Measurements from ENCODE around the gene ETV1. TPM values are rescaled to one million over a fixed set of nuclear protein-coding genes. Genes with fewer than 3 reads are reported as not detected.

The ETV1 gene
- polyA plus RNA-seq, 1 experiment: 5.4 TPM

GRCh38 chr7:13897819-13898218, 91.6 kb downstream of the ETV1 start:
- DNase-seq (ENCODE audit: low read depth): no peak
- CTCF ChIA-PET: no interaction called here
- Histone ChIP-seq H3K4me3 (ENCODE audit: low read depth, low read length) (no peak overlapping the region), H3K36me3 (ENCODE audit: control insufficient read depth, insufficient read depth, low read length) (no peaks in the 10 kb centered on the region), H3K27me3 (ENCODE audit: control insufficient read depth, insufficient read depth, low read length) (no peaks in the 10 kb centered on the region)
- POLR2A ChIA-PET: no interaction called here
- TF ChIP-seq CTCF (IDR thresholded peaks at IDR 0.05; ENCODE audit: insufficient read depth, low read depth, low read length): no peak

GRCh38 chr7:13894954-13895353, 94.5 kb downstream of the ETV1 start:
- no peaks in the 10 kb centered on the region for H3K36me3 ChIP-seq (ENCODE audit: control insufficient read depth, insufficient read depth, low read length)
- no peak for DNase-seq (ENCODE audit: low read depth)
- no peaks in the 10 kb centered on the region for H3K27me3 ChIP-seq (ENCODE audit: control insufficient read depth, insufficient read depth, low read length)
- no peak overlapping the region for H3K4me3 ChIP-seq (ENCODE audit: low read depth, low read length)
- ChIA-PET CTCF (no interaction called here), POLR2A (no interaction called here)
- no peak for TF ChIP-seq CTCF (IDR thresholded peaks at IDR 0.05; ENCODE audit: insufficient read depth, low read depth, low read length)

- ChIA-PET POLR2A (no interaction called here), CTCF (no interaction called here)
- Histone ChIP-seq H3K4me3 (ENCODE audit: low read depth, low read length) (no peak overlapping the region), H3K27me3 (ENCODE audit: control insufficient read depth, insufficient read depth, low read length) (no peaks in the 10 kb centered on the region), H3K36me3 (ENCODE audit: control insufficient read depth, insufficient read depth, low read length) (no peaks in the 10 kb centered on the region)
- no peak for DNase-seq (ENCODE audit: low read depth)
- TF ChIP-seq CTCF (IDR thresholded peaks at IDR 0.05; ENCODE audit: insufficient read depth, low read depth, low read length): no peak
These were observed 95.1 kb downstream of the ETV1 start for GRCh38 chr7:13894377-13894776.

GRCh38 chr7:13890793-13891192, 98.7 kb downstream of the ETV1 start:
- ChIA-PET CTCF (no interaction called here), POLR2A (no interaction called here)
- Histone ChIP-seq H3K27me3 (ENCODE audit: control insufficient read depth, insufficient read depth, low read length) (no peaks in the 10 kb centered on the region), H3K4me3 (ENCODE audit: low read depth, low read length) (no peak overlapping the region), H3K36me3 (ENCODE audit: control insufficient read depth, insufficient read depth, low read length) (no peaks in the 10 kb centered on the region)
- TF ChIP-seq CTCF (IDR thresholded peaks at IDR 0.05; ENCODE audit: insufficient read depth, low read depth, low read length): no peak
- no peak for DNase-seq (ENCODE audit: low read depth)

GRCh38 chr7:13886356-13886755, 103.1 kb downstream of the ETV1 start:
- Histone ChIP-seq H3K36me3 (ENCODE audit: control insufficient read depth, insufficient read depth, low read length) (no peaks in the 10 kb centered on the region), H3K4me3 (ENCODE audit: low read depth, low read length) (no peak overlapping the region), H3K27me3 (ENCODE audit: control insufficient read depth, insufficient read depth, low read length) (no peaks in the 10 kb centered on the region)
- TF ChIP-seq CTCF (IDR thresholded peaks at IDR 0.05; ENCODE audit: insufficient read depth, low read depth, low read length): no peak
- DNase-seq (ENCODE audit: low read depth): no peak
- ChIA-PET POLR2A (no interaction called here), CTCF (interaction anchor here (1.0 kb wide), 1 partner anchor 10 kb away, joined by 4 read pairs; no protein-coding TSS in a partner anchor)
